Dendritic cell treated with granulocyte-macrophage colony-stimulating factor and Interleukin-4, amounts not matched to agents 40 ng/mL and 50 ng/mL, for 4 days (primary cell): ENCODE results near the gene DIP2A.
A peak's percentile ranks its signal among the peaks of the same experiment; 100 is the strongest.
"Not testable (repeated sequence)": the region's sequence is repeated elsewhere in the genome, so short reads cannot be mapped to it uniquely, and the experiment has no call there.

Experiments
- H3K27ac Mint-ChIP-seq: one replicate; pipeline ENCODE4 v1.8.0; 2022; ENCODE audit warnings: mild to moderate bottlenecking, mixed read lengths
- H3K27me3 Mint-ChIP-seq: one replicate; pipeline ENCODE4 v1.8.0; 2022; ENCODE audit warnings: mild to moderate bottlenecking, mixed read lengths
- H3K36me3 Mint-ChIP-seq: one replicate; pipeline ENCODE4 v1.8.0; 2022; ENCODE audit warnings: low read depth, mixed read lengths
- H3K4me1 Mint-ChIP-seq: one replicate; pipeline ENCODE4 v1.8.0; 2022; ENCODE audit warnings: low read depth, mixed read lengths
- H3K4me3 Mint-ChIP-seq: one replicate; pipeline ENCODE4 v1.8.0; 2022; ENCODE audit warnings: mild to moderate bottlenecking, moderate library complexity, mixed read lengths
- H3K9me3 Mint-ChIP-seq: one replicate; pipeline ENCODE4 v1.8.0; 2022; ENCODE audit warnings: mixed read lengths
- intact Hi-C: fragments of 100-400 bp; cut with micrococcal nuclease; formaldehyde crosslinking; loops from one replicate; pipeline ENCODE4 v1.15.0; 2022

The DIP2A gene

GRCh38 chr21:46429754-46430681, 28.7 kb upstream of the DIP2A start:
- Mint-ChIP-seq H3K36me3 (peaks cover 79% of the 10 kb centered on the region), H3K27me3 (no peaks in the 10 kb centered on the region), H3K4me3 (no peak overlapping the region), H3K4me1 (peaks cover 53% of the 10 kb centered on the region), H3K9me3 (no peaks in the 10 kb centered on the region), H3K27ac (no peak overlapping the region)
- intact Hi-C loops, result no loop called here

- H3K4me1 Mint-ChIP-seq, result peaks cover 64% of the 10 kb centered on the region
- peaks cover 78% of the 10 kb centered on the region for H3K36me3 Mint-ChIP-seq
- no peaks in the 10 kb centered on the region for H3K9me3 Mint-ChIP-seq
- no peaks in the 10 kb centered on the region for H3K27me3 Mint-ChIP-seq
- H3K27ac Mint-ChIP-seq, result peak overlapping the region; percentile 84
- intact Hi-C loops, result no loop called here
- peak overlapping the region; percentile 60 for H3K4me3 Mint-ChIP-seq
These were observed 27.2 kb upstream of the DIP2A start for GRCh38 chr21:46431448-46431847.

- no peaks in the 10 kb centered on the region for H3K9me3 Mint-ChIP-seq
- intact Hi-C loops, result no loop called here
- peaks cover 75% of the 10 kb centered on the region for H3K36me3 Mint-ChIP-seq
- no peaks in the 10 kb centered on the region for H3K27me3 Mint-ChIP-seq
- peak overlapping the region; percentile 84 for H3K27ac Mint-ChIP-seq
- peaks cover 69% of the 10 kb centered on the region for H3K4me1 Mint-ChIP-seq
- peak overlapping the region; percentile 60 for H3K4me3 Mint-ChIP-seq
These were observed 26.7 kb upstream of the DIP2A start for GRCh38 chr21:46431884-46432488.

GRCh38 chr21:46433116-46433515, 25.6 kb upstream of the DIP2A start:
- not testable (repeated sequence) for H3K27ac Mint-ChIP-seq, H3K4me3 Mint-ChIP-seq

GRCh38 chr21:46434322-46434958, 24.3 kb upstream of the DIP2A start:
- H3K4me1 Mint-ChIP-seq, result peaks cover 77% of the 10 kb centered on the region
- no peak overlapping the region for H3K4me3 Mint-ChIP-seq
- no peaks in the 10 kb centered on the region for H3K27me3 Mint-ChIP-seq
- intact Hi-C loops, result no loop called here
- peaks cover 75% of the 10 kb centered on the region for H3K36me3 Mint-ChIP-seq
- no peaks in the 10 kb centered on the region for H3K9me3 Mint-ChIP-seq
- H3K27ac Mint-ChIP-seq, result peak overlapping the region; percentile 41

More at GRCh38 chr21:46433116-46433515, 25.6 kb upstream of the DIP2A start:
- H3K27me3 Mint-ChIP-seq, intact Hi-C loops, H3K9me3 Mint-ChIP-seq: not testable (repeated sequence)
- H3K36me3 Mint-ChIP-seq, result peaks cover 75% of the 10 kb centered on the region
- peaks cover 77% of the 10 kb centered on the region for H3K4me1 Mint-ChIP-seq

GRCh38 chr21:46435786-46436227, 22.9 kb upstream of the DIP2A start:
- intact Hi-C loops, result no loop called here
- Mint-ChIP-seq H3K9me3 (no peaks in the 10 kb centered on the region), H3K36me3 (peaks cover 75% of the 10 kb centered on the region), H3K27me3 (no peaks in the 10 kb centered on the region), H3K4me3 (no peak overlapping the region), H3K4me1 (peaks cover 66% of the 10 kb centered on the region), H3K27ac (peak overlapping the region; percentile 63)

- Mint-ChIP-seq H3K9me3 (no peaks in the 10 kb centered on the region), H3K27ac (peak overlapping the region; percentile 63), H3K36me3 (peaks cover 75% of the 10 kb centered on the region), H3K27me3 (no peaks in the 10 kb centered on the region), H3K4me3 (peak overlapping the region; percentile 30), H3K4me1 (peaks cover 57% of the 10 kb centered on the region)
- intact Hi-C loops, result no loop called here
These were observed 22.1 kb upstream of the DIP2A start for GRCh38 chr21:46436621-46437020.

GRCh38 chr21:46437096-46437498, 21.6 kb upstream of the DIP2A start:
- H3K9me3 Mint-ChIP-seq, result no peaks in the 10 kb centered on the region
- peak overlapping the region; percentile 30 for H3K4me3 Mint-ChIP-seq
- H3K27me3 Mint-ChIP-seq, result no peaks in the 10 kb centered on the region
- peaks cover 77% of the 10 kb centered on the region for H3K36me3 Mint-ChIP-seq
- intact Hi-C loops, result no loop called here
- H3K4me1 Mint-ChIP-seq, result peaks cover 53% of the 10 kb centered on the region
- peak overlapping the region; percentile 63 for H3K27ac Mint-ChIP-seq

- intact Hi-C loops, result no loop called here
- no peaks in the 10 kb centered on the region for H3K27me3 Mint-ChIP-seq
- H3K4me1 Mint-ChIP-seq, result peaks cover 52% of the 10 kb centered on the region
- peaks cover 81% of the 10 kb centered on the region for H3K36me3 Mint-ChIP-seq
- H3K27ac Mint-ChIP-seq, result peak overlapping the region; percentile 63
- no peak overlapping the region for H3K4me3 Mint-ChIP-seq
- H3K9me3 Mint-ChIP-seq, result no peaks in the 10 kb centered on the region
These were observed 21.2 kb upstream of the DIP2A start for GRCh38 chr21:46437511-46437910.

- H3K27ac Mint-ChIP-seq, result no peak overlapping the region
- H3K27me3 Mint-ChIP-seq, result no peaks in the 10 kb centered on the region
- peaks cover 54% of the 10 kb centered on the region for H3K4me1 Mint-ChIP-seq
- H3K36me3 Mint-ChIP-seq, result peaks cover 88% of the 10 kb centered on the region
- H3K9me3 Mint-ChIP-seq, result no peaks in the 10 kb centered on the region
- intact Hi-C loops, result no loop called here
- no peak overlapping the region for H3K4me3 Mint-ChIP-seq
These were observed 20.4 kb upstream of the DIP2A start for GRCh38 chr21:46438241-46438640.

GRCh38 chr21:46439906-46440305, 18.8 kb upstream of the DIP2A start:
- H3K27me3 Mint-ChIP-seq, result no peaks in the 10 kb centered on the region
- peaks cover 48% of the 10 kb centered on the region for H3K4me1 Mint-ChIP-seq
- no peak overlapping the region for H3K27ac Mint-ChIP-seq
- H3K9me3 Mint-ChIP-seq, result no peaks in the 10 kb centered on the region
- peaks cover 94% of the 10 kb centered on the region for H3K36me3 Mint-ChIP-seq
- intact Hi-C loops, result no loop called here
- H3K4me3 Mint-ChIP-seq, result no peak overlapping the region

- Mint-ChIP-seq H3K27ac (no peak overlapping the region), H3K36me3 (peaks cover 93% of the 10 kb centered on the region), H3K4me1 (peaks cover 37% of the 10 kb centered on the region), H3K9me3 (no peaks in the 10 kb centered on the region), H3K4me3 (no peak overlapping the region), H3K27me3 (no peaks in the 10 kb centered on the region)
- intact Hi-C loops, result no loop called here
These were observed 17.4 kb upstream of the DIP2A start for GRCh38 chr21:46441331-46441730.

GRCh38 chr21:46441961-46442498, 16.7 kb upstream of the DIP2A start:
- Mint-ChIP-seq H3K9me3 (no peaks in the 10 kb centered on the region), H3K4me3 (no peak overlapping the region), H3K27me3 (no peaks in the 10 kb centered on the region), H3K36me3 (peaks cover 96% of the 10 kb centered on the region), H3K4me1 (peaks cover 30% of the 10 kb centered on the region), H3K27ac (peak overlapping the region; percentile 16)
- intact Hi-C loops, result no loop called here

GRCh38 chr21:46442938-46443337, 15.8 kb upstream of the DIP2A start:
- intact Hi-C loops, result no loop called here
- Mint-ChIP-seq H3K4me3 (no peak overlapping the region), H3K36me3 (peaks cover 96% of the 10 kb centered on the region), H3K9me3 (peaks cover under 1% of the 10 kb centered on the region), H3K27me3 (no peaks in the 10 kb centered on the region), H3K27ac (peak overlapping the region; percentile 16), H3K4me1 (peaks cover 23% of the 10 kb centered on the region)
